Measurements from ENCODE around the gene CKMT2.

GRCh38 chr5:81292130-81292529 is 59.0 kb downstream of the CKMT2 start:
- TF ChIP-seq POLR2A (IDR thresholded peaks at IDR 0.05) (no peak), CTCF (IDR thresholded peaks at IDR 0.05) (no peak)
